ENCODE results near the gene S100A11.

S100A11 gene

DNA sequence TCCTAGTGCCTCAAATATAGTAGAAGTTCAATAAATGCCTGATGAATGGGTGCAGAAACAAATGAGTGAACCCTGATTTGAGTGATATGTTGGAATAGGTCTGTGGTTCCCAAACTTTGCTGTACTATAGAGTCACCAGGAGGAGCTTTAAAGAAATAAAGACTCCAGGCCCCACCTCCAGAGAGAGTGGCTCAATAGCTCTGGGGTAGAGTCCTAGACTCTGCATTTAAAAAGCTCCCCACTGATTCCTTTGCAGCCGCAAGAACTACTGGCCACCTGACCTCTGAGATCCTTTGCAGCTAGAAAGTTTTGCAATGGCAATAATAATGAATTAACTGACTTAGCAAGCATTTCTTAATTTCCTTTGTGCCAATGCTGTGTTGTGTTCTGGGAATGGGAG is 31.1 kb upstream of the S100A11 start:
- no peak overlapping the region for H3K9ac ChIP-seq (ENCODE audit: low read length)
- H4K20me1 ChIP-seq (ENCODE audit: low read depth, low read length), result no peaks in the 10 kb centered on the region
- H3K27ac ChIP-seq (ENCODE audit: low read depth, low read length), result no peak overlapping the region

DNA sequence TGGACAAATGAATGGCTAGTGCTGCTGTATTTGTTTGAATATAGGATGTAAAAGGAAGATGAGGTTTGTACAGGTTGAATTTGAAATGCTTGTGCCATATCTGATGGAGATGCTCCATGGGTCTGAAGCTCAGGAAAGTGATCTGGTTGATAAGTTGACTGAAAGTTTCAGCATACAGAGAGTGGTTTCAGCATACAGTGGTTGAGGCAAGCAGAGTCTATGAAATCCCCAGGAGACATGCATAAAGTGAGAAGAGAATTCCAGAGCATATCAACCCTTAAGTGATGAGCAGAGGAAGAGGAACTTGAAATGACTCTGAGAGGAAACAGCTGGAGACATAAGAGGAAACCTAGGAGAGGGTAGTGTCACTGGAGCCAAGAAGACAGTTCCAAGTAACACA is 30.3 kb upstream of the S100A11 start:
- TF ChIP-seq, protein P1, sequence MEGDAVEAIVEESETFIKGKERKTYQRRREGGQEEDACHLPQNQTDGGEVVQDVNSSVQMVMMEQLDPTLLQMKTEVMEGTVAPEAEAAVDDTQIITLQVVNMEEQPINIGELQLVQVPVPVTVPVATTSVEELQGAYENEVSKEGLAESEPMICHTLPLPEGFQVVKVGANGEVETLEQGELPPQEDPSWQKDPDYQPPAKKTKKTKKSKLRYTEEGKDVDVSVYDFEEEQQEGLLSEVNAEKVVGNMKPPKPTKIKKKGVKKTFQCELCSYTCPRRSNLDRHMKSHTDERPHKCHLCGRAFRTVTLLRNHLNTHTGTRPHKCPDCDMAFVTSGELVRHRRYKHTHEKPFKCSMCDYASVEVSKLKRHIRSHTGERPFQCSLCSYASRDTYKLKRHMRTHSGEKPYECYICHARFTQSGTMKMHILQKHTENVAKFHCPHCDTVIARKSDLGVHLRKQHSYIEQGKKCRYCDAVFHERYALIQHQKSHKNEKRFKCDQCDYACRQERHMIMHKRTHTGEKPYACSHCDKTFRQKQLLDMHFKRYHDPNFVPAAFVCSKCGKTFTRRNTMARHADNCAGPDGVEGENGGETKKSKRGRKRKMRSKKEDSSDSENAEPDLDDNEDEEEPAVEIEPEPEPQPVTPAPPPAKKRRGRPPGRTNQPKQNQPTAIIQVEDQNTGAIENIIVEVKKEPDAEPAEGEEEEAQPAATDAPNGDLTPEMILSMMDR (IDR thresholded peaks at IDR 0.05; ENCODE audit: insufficient read depth, low read length, poor library complexity, severe bottlenecking), result no peak
- TF ChIP-seq EZH2phosphoT487 (conservative IDR thresholded peaks at IDR 0.05; ENCODE audit: low read length), result no peak
- no peaks in the 10 kb centered on the region for H3K9me3 ChIP-seq (ENCODE audit: insufficient read depth, low read length)
- no peak overlapping the region for H2AFZ ChIP-seq (ENCODE audit: low read depth, low read length, severe bottlenecking)
- no peaks in the 10 kb centered on the region for H4K20me1 ChIP-seq (ENCODE audit: low read depth, low read length)
- H3K4me3 ChIP-seq (ENCODE audit: insufficient read depth, low read length, poor library complexity, severe bottlenecking), result no peak overlapping the region
- no peak overlapping the region for H3K9ac ChIP-seq (ENCODE audit: low read length)
- no peaks in the 10 kb centered on the region for H3K36me3 ChIP-seq (ENCODE audit: low read length)
- H3K4me2 ChIP-seq (ENCODE audit: low read depth, low read length, poor library complexity, severe bottlenecking), result no peak overlapping the region
- no peaks in the 10 kb centered on the region for H3K27me3 ChIP-seq (ENCODE audit: low read length)
- H3K27ac ChIP-seq (ENCODE audit: low read depth, low read length), result no peak overlapping the region
- H3K79me2 ChIP-seq (ENCODE audit: insufficient read depth, low read length), result no peaks in the 10 kb centered on the region
- no peaks in the 10 kb centered on the region for H3K9me2 ChIP-seq (replicated peaks; ENCODE audit: insufficient read depth, low read length)
- H3F3A ChIP-seq (ENCODE audit: insufficient read depth), result no peaks in the 10 kb centered on the region

More for the DNA sequence above, 31.1 kb upstream of the S100A11 start:
- Histone ChIP-seq H3K27me3 (ENCODE audit: low read length) (no peaks in the 10 kb centered on the region), H3F3A (ENCODE audit: insufficient read depth) (no peaks in the 10 kb centered on the region), H3K9me3 (ENCODE audit: insufficient read depth, low read length) (no peaks in the 10 kb centered on the region), H3K4me2 (ENCODE audit: low read depth, low read length, poor library complexity, severe bottlenecking) (no peak overlapping the region), H3K9me2 (replicated peaks; ENCODE audit: insufficient read depth, low read length) (no peaks in the 10 kb centered on the region), H3K36me3 (ENCODE audit: low read length) (no peaks in the 10 kb centered on the region), H3K79me2 (ENCODE audit: insufficient read depth, low read length) (no peaks in the 10 kb centered on the region), H3K4me3 (ENCODE audit: insufficient read depth, low read length, poor library complexity, severe bottlenecking) (no peak overlapping the region), H2AFZ (ENCODE audit: low read depth, low read length, severe bottlenecking) (no peak overlapping the region)
- no peak for TF ChIP-seq EZH2phosphoT487 (conservative IDR thresholded peaks at IDR 0.05; ENCODE audit: low read length)
- TF ChIP-seq, protein P1 (IDR thresholded peaks at IDR 0.05; ENCODE audit: insufficient read depth, low read length, poor library complexity, severe bottlenecking), result no peak

DNA sequence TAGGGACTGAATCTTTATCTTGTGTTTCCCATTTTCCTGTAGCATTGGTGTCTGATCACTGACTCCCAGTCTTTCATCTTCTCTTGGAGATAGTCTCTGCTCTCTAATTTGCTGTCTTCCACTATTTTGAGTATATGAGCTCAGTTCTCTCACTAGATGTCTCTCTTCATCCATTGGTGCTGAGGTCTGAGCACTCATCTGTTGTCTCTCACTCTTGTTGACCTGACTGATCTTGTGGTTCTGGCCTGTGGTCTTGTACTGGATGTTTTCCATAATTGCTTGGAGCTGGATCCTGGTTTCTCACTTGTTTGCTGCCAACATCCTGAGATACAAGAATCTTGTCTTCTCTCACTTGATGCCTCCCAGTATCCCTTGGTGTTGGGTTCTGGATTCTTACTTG is 25.1 kb upstream of the S100A11 start:
- Histone ChIP-seq H3K27me3 (ENCODE audit: low read length) (no peaks in the 10 kb centered on the region; the same call in 1 of the 2 replicates), H3K4me3 (ENCODE audit: insufficient read depth, low read length, poor library complexity, severe bottlenecking) (no peak overlapping the region), H3K36me3 (ENCODE audit: low read length) (no peaks in the 10 kb centered on the region), H3K79me2 (ENCODE audit: insufficient read depth, low read length) (no peaks in the 10 kb centered on the region), H3K27ac (ENCODE audit: low read depth, low read length) (no peak overlapping the region), H3F3A (ENCODE audit: insufficient read depth) (no peaks in the 10 kb centered on the region), H4K20me1 (ENCODE audit: low read depth, low read length) (no peaks in the 10 kb centered on the region), H3K4me2 (ENCODE audit: low read depth, low read length, poor library complexity, severe bottlenecking) (no peak overlapping the region), H2AFZ (ENCODE audit: low read depth, low read length, severe bottlenecking) (no peak overlapping the region), H3K9ac (ENCODE audit: low read length) (no peak overlapping the region), H3K9me2 (replicated peaks; ENCODE audit: insufficient read depth, low read length) (no peaks in the 10 kb centered on the region), H3K9me3 (ENCODE audit: insufficient read depth, low read length) (no peaks in the 10 kb centered on the region)
- TF ChIP-seq EZH2phosphoT487 (conservative IDR thresholded peaks at IDR 0.05; ENCODE audit: low read length), result no peak
- TF ChIP-seq, protein P1 (IDR thresholded peaks at IDR 0.05; ENCODE audit: insufficient read depth, low read length, poor library complexity, severe bottlenecking), result no peak

Data from SU-DHL-6 (cell line).